IMR-90 (cell line): ENCODE results near the gene ZDBF2.

Experiments
- CTCF ChIP-seq: conservative IDR thresholded peaks from 2 replicates; pipeline ENCODE4 v1.5.1; 2012; ENCODE audit warnings: mild to moderate bottlenecking, low read depth, low read length, improper control_type of control experiment
- FOS ChIP-seq: fragments of 150-350 bp; IDR thresholded peaks from 2 replicates; pipeline ENCODE4 v1.6.1; 2016; ENCODE audit warnings: low read depth, low read length
- MAFK ChIP-seq: IDR thresholded peaks from 2 replicates; pipeline ENCODE4 v1.6.1; 2012; ENCODE audit warnings: low read depth, low read length, improper control_type of control experiment
- MAZ ChIP-seq: IDR thresholded peaks from 2 replicates; pipeline ENCODE4 v1.6.1; 2012; ENCODE audit warnings: low read depth, mild to moderate bottlenecking, low read length, improper control_type of control experiment, moderate library complexity, borderline replicate concordance
- POLR2A ChIP-seq: IDR thresholded peaks from 2 replicates; pipeline ENCODE4 v1.6.1; 2012; ENCODE audit warnings: mild to moderate bottlenecking, low read depth, low read length
- RCOR1 ChIP-seq: IDR thresholded peaks from 2 replicates; pipeline ENCODE4 v1.6.1; 2012; ENCODE audit warnings: mild to moderate bottlenecking, low read length, improper control_type of control experiment; ENCODE audit not compliant: insufficient replicate concordance
- USF2 ChIP-seq: fragments of 150-350 bp; IDR thresholded peaks from 2 replicates; pipeline ENCODE4 v1.6.1; 2017; ENCODE audit warnings: mild to moderate bottlenecking, antibody characterized with exemption, low read length, low read depth

- no peak for TF ChIP-seq MAZ
- TF ChIP-seq CTCF, result no peak
- no peak for TF ChIP-seq POLR2A
- no peak for TF ChIP-seq RCOR1
- TF ChIP-seq FOS, result no peak
- TF ChIP-seq USF2, result no peak
- TF ChIP-seq MAFK, result no peak
These were observed 32.7 kb upstream of the ZDBF2 start for GRCh38 chr2:206241736-206242135.
